GM18861 (cell line): ENCODE measurements around the gene CD200.

Experiments used
- ATAC-seq: cut with Tn5 transposase; IDR thresholded peaks from one replicate; pipeline ENCODE4 v1.9.1; 2021; ENCODE audit not compliant: unreplicated experiment

CD200 gene

GRCh38 chr3:112407888-112408702 lies 75.1 kb downstream of the CD200 start:
- no peak for ATAC-seq

- no peak for ATAC-seq
Observed at GRCh38 chr3:112409041-112409440, 76.1 kb downstream of the CD200 start.

GRCh38 chr3:112411425-112411824 lies 78.5 kb downstream of the CD200 start:
- no peak for ATAC-seq
